ENCODE results near the gene CSKMT.
"Not testable (repeated sequence)": the region's sequence is repeated elsewhere in the genome, so short reads cannot be mapped to it uniquely, and the experiment has no call there.

CSKMT gene, protein sequence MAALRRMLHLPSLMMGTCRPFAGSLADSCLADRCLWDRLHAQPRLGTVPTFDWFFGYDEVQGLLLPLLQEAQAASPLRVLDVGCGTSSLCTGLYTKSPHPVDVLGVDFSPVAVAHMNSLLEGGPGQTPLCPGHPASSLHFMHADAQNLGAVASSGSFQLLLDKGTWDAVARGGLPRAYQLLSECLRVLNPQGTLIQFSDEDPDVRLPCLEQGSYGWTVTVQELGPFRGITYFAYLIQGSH

DNA sequence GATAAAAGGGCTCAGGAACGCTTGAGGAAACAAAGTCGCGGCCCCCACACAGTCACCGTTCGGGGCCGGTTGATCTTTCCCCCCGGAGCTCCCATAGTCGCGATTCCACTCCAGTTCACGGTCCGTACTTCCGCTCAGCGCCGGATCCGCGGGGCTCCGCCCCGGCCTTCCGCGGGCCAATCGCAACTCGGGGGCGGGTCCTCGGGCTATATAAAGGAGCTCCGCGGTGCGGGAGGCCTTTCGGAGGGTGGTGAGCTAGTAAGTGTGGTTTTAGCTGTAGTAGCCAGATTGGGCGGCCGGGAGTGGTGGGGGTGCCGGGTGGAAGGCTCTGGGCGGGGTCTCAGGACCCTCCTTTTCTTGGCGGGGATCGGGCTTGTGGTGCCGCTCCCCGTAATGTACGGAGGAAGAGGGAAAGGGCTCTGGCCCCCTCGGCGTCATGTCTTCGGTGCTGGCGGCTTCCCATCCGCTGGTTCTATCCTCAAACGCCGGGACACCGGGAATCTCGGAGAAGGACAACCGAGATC, at the start of gene CSKMT, which contains the start of gene C11orf98:
TSS of gene CSKMT (plus strand) at position 238 of the 524 bp plus-strand sequence. CDS start 568 bp downstream, outside the sequence.
TSS of gene C11orf98 (minus strand) at position 136 of the 524 bp plus-strand sequence. CDS start at position 95, 41 bp downstream.
- Mint-ChIP-seq H3K27ac (peak within 1 kb of the TSS; percentile 98 to 99), H3K27me3 (no peaks in the 10 kb centered on the region), H3K4me3 (peak within 1 kb of the TSS; percentile 91 to 95), H3K9me3 (no peaks in the 10 kb centered on the region), H3K4me1 (peaks cover 54% of the 10 kb centered on the region)
- DNase-seq = peak; percentile 97
- peak; percentile 91 for ATAC-seq

DNA sequence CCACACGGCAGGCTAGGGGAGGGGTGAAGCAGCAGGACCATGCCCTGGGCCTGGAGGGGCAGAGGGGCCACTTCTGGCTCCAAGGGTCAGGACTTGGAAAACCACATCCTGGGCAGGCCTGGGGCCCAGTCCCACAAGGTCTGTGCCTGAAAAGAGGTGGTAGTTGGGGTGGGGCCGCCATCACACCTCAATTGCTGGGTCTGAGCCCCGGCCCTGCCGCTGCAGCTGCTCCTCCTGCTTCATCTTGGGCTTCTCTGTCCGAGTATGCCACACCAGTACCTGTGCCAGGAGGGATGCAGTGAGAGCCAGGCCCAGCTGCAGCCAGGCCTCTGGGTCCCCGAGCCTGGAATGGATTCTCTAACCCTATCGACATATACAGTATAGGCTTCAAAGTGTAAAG, 49.6 kb upstream of the CSKMT start:
- H3K27ac Mint-ChIP-seq = peak overlapping the region in 1 of 2 donors; percentile 76
- no peak for ATAC-seq
- H3K4me3 Mint-ChIP-seq = no peak overlapping the region
- peaks cover 65% of the 10 kb centered on the region for H3K4me1 Mint-ChIP-seq
- H3K9me3 Mint-ChIP-seq = no peaks in the 10 kb centered on the region
- no peak for DNase-seq
- no peaks in the 10 kb centered on the region for H3K27me3 Mint-ChIP-seq

DNA sequence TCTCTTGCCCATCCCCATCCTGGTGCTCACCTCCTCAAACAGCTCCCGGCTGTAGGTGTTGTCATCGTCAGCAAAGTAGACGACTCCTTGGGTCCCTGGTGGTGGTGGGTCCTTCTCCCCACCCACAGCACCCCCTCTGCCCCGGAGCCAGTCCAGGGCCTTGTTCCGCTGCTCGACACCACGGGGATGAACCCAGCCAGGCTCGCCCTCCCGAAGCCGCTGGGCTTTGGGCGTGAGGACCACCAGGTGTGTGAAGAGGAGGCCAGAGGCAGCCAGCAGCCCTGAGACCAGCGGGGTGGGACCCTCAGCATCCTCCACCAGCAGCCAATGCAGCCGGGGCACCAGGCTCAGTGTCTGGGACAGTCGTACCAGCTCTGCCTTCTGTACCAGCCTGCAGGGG, 48.2 kb upstream of the CSKMT start:
- ATAC-seq, H3K27ac Mint-ChIP-seq, H3K9me3 Mint-ChIP-seq, DNase-seq, H3K27me3 Mint-ChIP-seq, H3K4me3 Mint-ChIP-seq: not testable (repeated sequence)
- H3K4me1 Mint-ChIP-seq = peaks cover 65% of the 10 kb centered on the region

DNA sequence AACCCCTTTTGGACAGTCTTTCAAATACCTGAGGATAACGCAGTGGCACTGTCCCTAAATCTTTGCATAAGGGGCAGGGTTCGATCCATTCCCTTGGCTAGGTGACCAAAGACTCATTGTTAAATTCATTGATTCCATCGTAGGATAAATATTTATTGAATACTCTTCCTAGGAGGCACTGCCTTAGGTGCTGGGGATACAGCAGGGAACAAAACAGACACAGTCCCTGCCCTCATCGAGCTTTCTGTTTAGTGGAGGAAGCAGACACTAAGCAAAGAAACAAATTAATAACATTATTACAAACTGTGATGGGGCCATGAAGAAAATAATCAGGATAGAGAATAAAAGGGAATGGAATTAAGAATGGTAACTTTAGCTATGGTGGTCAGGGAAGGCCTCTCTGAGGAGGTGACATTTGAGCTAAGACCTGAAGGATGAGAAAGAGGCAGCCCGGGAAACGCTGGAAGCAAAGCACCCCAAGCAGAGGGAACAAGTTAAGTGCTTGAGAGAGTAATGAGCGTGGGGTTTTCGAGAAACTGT, 44.0 kb upstream of the CSKMT start:
- no peak for DNase-seq
- Mint-ChIP-seq H3K9me3 (no peaks in the 10 kb centered on the region), H3K4me3 (peak overlapping the region; percentile 97 to 99), H3K4me1 (peaks cover 59% of the 10 kb centered on the region), H3K27me3 (no peaks in the 10 kb centered on the region), H3K27ac (peak overlapping the region; percentile 98)
- no peak for ATAC-seq

DNA sequence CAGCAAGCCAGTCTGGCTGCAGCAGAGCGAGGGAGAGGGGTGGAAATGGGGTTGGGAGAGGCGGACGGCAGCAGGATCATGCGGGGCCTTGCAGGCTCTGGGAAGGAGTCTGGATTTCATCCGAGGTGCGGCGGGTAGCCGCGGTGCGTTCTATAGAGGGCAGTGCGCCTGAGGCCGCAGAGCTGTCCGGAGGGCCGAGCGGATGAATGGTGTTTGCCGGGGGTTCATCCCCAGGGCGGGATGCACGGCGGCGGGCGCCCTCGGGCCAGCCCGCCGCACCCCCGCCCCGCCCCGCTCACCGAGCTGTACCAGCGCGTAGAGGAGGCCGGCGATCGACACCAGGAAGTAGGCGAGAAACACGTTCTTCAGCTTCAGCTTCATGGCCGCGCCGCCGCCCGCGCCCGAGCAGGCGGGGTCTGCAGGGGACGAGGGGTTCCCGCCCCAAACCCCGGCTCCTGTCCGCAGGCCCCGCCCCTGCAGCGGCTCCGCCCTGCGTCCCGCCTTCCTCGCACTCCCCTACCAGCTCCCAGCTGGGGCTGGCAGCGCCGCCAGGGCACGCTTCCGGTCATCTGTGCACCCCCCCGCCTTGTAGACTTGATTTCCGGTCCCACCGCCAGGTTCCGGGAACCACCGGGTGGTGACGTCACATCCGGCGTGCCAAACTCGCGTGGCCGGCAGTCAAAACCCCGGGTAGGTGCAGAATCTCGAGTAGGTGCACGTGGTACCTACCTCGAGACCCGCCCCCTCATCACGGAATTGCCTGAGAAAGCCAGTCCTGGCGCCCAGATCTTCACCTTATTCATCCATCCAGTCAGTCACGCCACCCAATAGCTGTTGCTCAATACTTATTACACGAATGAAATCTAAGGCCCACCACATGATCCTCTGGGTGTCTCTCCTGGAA, 43.3 kb upstream of the CSKMT start, which contains the start of gene B3GAT3:
TSS of gene B3GAT3 (minus strand) at position 420 of the 904 bp plus-strand sequence. CDS start at position 381, 39 bp downstream.
- Mint-ChIP-seq H3K4me3 (peak within 1 kb of the TSS; percentile 97 to 99), H3K27me3 (no peaks in the 10 kb centered on the region), H3K4me1 (peaks cover 52% of the 10 kb centered on the region), H3K9me3 (no peaks in the 10 kb centered on the region), H3K27ac (peak within 1 kb of the TSS; percentile 98)
- ATAC-seq (peak; percentile 97), DNase-seq (peak; percentile 92 to 98)

DNA sequence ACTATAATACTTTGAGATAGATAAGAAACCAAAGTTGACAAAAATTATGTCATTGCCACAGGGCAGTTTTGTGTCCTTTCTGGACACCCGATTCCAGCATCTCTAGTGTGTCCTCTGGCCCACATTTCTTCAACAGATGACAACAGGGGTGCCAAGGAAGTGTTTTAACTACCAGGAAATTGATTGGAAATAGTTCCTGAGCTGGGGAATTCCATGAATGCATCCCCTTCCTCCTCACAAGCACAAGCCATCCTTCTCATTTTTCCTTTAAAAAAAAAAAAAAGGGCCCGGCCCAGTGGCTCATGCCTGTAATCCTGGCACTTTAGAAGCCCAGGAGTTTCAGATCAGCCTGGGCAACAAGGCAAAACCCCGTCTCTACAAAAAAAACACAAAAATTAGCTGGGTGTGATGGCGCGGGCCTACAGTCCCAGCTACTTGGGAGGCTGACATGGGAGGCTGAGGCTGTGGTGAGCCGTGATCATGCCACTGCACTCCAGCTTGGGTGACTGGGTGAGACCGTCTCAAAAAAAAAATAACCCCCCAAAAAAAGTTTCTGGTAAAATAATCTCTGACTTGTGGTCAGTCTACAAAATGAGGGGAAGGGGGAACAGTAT, 42.5 kb upstream of the CSKMT start:
- Mint-ChIP-seq H3K27me3 (no peaks in the 10 kb centered on the region), H3K4me1 (peaks cover 45% of the 10 kb centered on the region), H3K4me3 (peak overlapping the region; percentile 78 to 89), H3K27ac (peak overlapping the region; percentile 93 to 94), H3K9me3 (no peaks in the 10 kb centered on the region)
- DNase-seq = no peak
- ATAC-seq = no peak

DNA sequence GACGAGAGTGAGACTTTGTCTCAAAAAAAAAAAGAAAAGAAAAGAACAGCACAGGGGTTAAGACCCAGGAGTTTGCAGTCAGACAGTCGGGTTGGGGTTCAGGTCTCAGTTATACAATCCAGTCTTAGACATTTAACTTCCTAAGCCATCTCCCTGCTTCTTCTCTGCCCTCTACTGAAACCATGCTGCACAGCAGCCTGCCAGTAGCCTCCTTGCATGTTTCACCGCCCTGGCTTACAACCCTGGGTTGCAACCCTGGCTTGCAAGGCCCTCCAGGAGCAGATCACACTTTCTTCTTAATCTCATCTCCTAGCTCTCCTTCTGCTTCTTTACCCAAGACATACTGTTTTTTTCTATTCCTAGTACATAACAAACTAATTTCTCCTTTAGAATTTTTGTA, 37.4 kb upstream of the CSKMT start:
- no peak overlapping the region for H3K27ac Mint-ChIP-seq
- no peak overlapping the region for H3K4me3 Mint-ChIP-seq
- no peaks in the 10 kb centered on the region for H3K27me3 Mint-ChIP-seq
- ATAC-seq (peak; percentile 58), DNase-seq (no peak)
- H3K9me3 Mint-ChIP-seq = no peaks in the 10 kb centered on the region
- H3K4me1 Mint-ChIP-seq = peaks cover 21% of the 10 kb centered on the region

DNA sequence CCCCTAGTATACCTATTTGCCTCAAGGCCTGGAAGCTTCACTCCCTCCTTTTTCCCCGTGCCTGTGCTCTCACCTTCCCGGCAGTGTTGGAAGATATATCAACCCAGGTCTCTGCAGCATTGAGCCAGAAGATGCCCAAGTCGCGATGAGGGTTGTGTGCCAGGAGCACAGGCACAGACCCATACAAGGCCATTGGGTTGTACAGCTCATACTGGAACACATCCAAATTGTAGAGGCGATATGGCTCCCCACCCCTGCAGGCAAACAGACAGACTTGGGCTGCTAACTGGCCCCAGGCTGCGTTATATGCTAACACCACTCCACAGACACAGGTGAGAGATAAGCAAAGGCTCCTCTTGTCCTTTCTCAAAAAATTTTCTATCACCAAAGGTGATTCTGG, 32.6 kb upstream of the CSKMT start:
- no peak overlapping the region for H3K27ac Mint-ChIP-seq
- peaks cover 44% of the 10 kb centered on the region for H3K4me1 Mint-ChIP-seq
- no peak overlapping the region for H3K4me3 Mint-ChIP-seq
- H3K9me3 Mint-ChIP-seq = no peaks in the 10 kb centered on the region
- no peaks in the 10 kb centered on the region for H3K27me3 Mint-ChIP-seq
- no peak for ATAC-seq
- no peak for DNase-seq

DNA sequence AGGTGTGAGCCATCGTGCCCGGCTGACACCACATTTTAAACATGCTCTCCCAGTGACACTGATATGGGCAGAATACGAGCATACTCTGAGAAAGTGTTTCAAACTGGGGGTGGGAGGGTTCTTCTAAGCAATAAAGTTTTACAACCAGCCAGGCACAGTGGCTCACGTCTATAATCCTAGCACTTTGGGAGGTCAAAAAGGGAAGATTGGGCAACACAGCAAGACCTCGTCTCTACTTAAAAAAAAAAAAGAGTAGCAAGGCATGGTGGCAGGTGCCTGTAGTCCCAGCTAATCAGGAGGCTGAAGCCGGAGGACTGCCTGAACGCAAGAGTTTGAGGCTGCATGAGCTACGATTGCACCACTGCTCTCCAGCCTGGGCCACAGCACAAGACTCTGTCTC, 20.9 kb upstream of the CSKMT start:
- Mint-ChIP-seq H3K4me3 (peak overlapping the region; percentile 35 to 37), H3K27ac (peak overlapping the region; percentile 22 to 37)

DNA sequence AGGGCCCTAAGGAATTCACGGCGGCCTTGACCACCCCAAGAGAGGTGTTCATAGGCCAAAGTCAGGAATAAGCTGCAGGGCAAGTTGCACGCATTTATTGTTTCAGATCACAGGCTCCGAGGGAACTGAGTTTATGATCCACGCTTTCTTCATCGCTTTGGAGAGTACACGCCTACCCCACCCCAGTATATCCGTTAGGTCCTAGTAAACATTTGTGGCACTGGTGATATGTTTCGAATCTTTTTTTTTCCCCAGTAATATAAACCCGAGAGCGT, 19.5 kb upstream of the CSKMT start:
- H3K27me3 Mint-ChIP-seq = no peaks in the 10 kb centered on the region
- peak overlapping the region; percentile 97 to 98 for H3K27ac Mint-ChIP-seq
- H3K4me3 Mint-ChIP-seq = peak overlapping the region; percentile 95 to 97
- peaks cover 59% of the 10 kb centered on the region for H3K4me1 Mint-ChIP-seq
- peak; percentile 0 for ATAC-seq
- no peak for DNase-seq
- H3K9me3 Mint-ChIP-seq = no peaks in the 10 kb centered on the region

More for the DNA sequence above, 20.9 kb upstream of the CSKMT start:
- ATAC-seq = no peak
- Mint-ChIP-seq H3K9me3 (peaks cover 0 to 5% of the 10 kb centered on the region in 2 donors), H3K4me1 (peaks cover 65% of the 10 kb centered on the region), H3K27me3 (no peaks in the 10 kb centered on the region)
- no peak for DNase-seq

DNA sequence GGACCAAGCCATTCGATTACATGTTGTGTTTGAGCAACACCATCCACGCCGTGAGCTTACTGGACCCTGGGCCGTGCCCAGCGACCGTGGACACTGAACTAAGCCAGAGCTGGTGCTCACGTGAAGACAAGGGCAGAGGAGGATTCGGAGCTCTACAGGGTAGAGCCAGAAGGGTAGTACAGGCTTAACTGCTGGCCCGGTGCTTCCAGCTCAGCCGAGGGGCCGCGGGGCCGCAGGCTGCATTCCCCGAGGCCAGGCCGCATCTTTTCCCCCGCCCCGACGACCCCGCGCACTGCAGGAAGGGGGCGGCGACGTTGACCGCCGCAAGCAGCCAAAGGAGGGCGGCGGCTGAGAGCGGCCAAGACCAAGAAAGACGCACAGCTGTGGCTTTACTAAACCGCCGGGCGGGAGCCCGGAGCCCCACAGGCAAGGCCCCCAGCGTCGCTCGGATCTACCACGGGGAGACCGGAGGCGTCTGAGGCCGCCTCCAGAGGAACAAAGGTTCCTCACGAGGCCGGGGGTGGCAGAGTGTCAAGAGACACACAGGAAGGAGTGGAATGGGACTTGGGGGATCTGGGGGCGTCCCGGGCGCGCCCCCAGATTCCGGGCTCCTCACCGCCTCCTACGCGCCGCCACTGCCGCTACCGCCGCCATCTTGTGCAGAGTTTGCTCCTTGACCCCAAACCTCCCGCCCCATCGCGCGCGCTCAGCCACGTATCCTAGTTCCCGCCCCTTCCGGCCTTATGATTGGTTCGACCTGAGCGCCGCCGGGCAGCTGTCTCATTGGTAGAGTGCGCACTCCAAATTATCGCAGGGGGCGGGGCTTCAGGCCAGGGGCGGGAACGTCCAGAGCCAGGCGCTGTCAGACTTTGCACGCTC, 18.9 kb upstream of the CSKMT start, which contains the start of gene GANAB:
TSS of gene GANAB (minus strand) at position 668 of the 879 bp plus-strand sequence. CDS start at position 654, 14 bp downstream.
- Mint-ChIP-seq H3K4me1 (peaks cover 57% of the 10 kb centered on the region), H3K9me3 (no peaks in the 10 kb centered on the region), H3K27me3 (no peaks in the 10 kb centered on the region), H3K27ac (peak within 1 kb of the TSS; percentile 97 to 98), H3K4me3 (peak within 1 kb of the TSS; percentile 95 to 97)
- ATAC-seq (peak; percentile 97), DNase-seq (peak; percentile 97 to 98)

DNA sequence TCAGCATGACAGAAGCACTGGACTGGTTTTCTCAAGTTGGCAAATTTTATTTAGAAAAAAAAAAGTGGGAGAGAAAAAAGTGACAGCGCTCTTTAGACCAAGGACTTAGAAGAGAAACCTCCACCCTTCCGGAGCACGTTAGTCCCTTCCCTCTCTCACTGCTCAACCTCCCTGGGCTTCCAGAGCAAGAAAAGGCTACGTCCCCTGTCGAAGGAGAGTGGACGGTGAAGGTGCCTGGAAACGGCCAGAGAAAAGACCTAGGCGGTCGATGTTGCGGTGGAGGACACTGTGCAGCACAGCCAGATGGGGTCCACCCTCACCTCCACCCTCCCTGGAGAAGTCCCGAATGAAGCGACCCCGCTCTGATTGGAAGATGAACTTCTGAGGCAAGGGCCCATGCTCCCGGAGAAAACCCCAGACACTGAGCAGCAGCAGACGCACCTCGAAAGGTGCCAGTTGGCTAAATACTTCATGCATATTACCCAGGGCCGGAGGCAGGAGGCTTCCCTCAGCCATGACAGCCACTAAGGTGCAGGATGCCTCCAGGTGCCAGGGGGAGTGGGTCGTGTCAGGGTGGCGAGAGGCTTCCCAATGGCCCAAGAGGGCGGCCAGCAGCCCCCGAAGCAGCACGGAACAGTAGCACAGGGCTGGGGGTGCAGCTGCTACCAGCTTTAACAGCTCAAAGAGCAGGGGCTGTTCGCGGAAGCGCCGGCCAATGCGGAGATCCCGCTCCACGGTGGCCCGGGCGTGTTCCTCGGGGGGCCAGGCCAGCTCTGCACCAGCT, 18.1 kb upstream of the CSKMT start:
- Mint-ChIP-seq H3K4me1 (peaks cover 54% of the 10 kb centered on the region), H3K27me3 (no peaks in the 10 kb centered on the region), H3K4me3 (peak overlapping the region; percentile 95 to 97), H3K9me3 (no peaks in the 10 kb centered on the region), H3K27ac (peak overlapping the region; percentile 97 to 98)
- ATAC-seq (no peak), DNase-seq (no peak)

DNA sequence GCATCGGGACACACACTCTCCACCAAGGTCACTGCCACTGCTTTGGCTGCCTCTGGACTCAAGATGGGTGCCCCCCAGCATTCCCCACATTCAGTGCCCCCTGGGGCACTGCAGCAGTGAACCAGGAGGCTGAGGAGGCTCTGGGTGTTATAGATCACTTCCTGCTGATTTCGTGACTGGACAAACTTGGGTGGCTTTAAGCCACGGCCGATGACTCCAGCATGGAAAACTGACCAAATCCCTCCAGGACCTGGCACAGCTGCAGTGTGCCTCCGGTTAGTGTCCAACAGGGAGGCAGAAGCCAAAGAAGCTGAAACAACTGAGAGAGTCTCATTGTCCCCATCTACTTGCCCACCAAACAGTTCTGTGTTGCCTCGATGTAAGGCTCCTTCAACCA, 17.5 kb upstream of the CSKMT start:
- peak overlapping the region in 1 of 2 donors; percentile 49 for H3K4me3 Mint-ChIP-seq
- H3K27ac Mint-ChIP-seq = no peak overlapping the region
- H3K4me1 Mint-ChIP-seq = peaks cover 54% of the 10 kb centered on the region

More for the DNA sequence above, 17.5 kb upstream of the CSKMT start:
- no peaks in the 10 kb centered on the region for H3K27me3 Mint-ChIP-seq
- DNase-seq (no peak), ATAC-seq (no peak)
- H3K9me3 Mint-ChIP-seq = no peaks in the 10 kb centered on the region
